Liver (tissue), 9 donors: Measurements from ENCODE around the gene GPR37. TPM values are rescaled to one million over a fixed set of nuclear protein-coding genes. Genes with fewer than 3 reads are reported as not detected.

Source experiments
- DNase-seq: peaks from one replicate; pipeline ENCODE4 v3.0.0-alpha.2; 2017; ENCODE audit warnings: low spot score
- H3K27ac ChIP-seq, 2 donors: one replicate each; pipeline ENCODE4 v1.7.0; 2013; ENCODE audit warnings: inconsistent platforms in 2 of 2, low read length in 2 of 2, control low read depth in 1 of 2, low read depth in 1 of 2, mild to moderate bottlenecking in 1 of 2
- H3K27me3 ChIP-seq, 4 donors: one replicate each; pipeline versions ENCODE4 v1.6.1 to v1.7.0; 2013; ENCODE audit warnings: low read length in 3 of 4, inconsistent platforms in 1 of 4, mild to moderate bottlenecking in 1 of 4, moderate library complexity in 1 of 4; ENCODE audit not compliant: control insufficient read depth in 4 of 4, insufficient read depth in 4 of 4
- H3K36me3 ChIP-seq, 4 donors: one replicate each; pipeline versions ENCODE4 v1.6.1 to v1.7.0; 2013; ENCODE audit warnings: low read length in 3 of 4, mild to moderate bottlenecking in 3 of 4, low read depth in 1 of 4, moderate library complexity in 1 of 4; ENCODE audit not compliant: control insufficient read depth in 4 of 4, insufficient read depth in 3 of 4
- H3K4me1 ChIP-seq, 4 donors: one replicate each; pipeline versions ENCODE4 v1.6.1 to v1.7.0; 2013; ENCODE audit warnings: low read length in 3 of 4, mild to moderate bottlenecking in 3 of 4, moderate library complexity in 1 of 4; ENCODE audit not compliant: control insufficient read depth in 4 of 4, insufficient read depth in 4 of 4
- H3K4me3 ChIP-seq, 3 donors: one replicate each; pipeline versions ENCODE4 v1.6.1 to v1.7.0; 2013; ENCODE audit warnings: low read length in 3 of 3, control low read depth in 1 of 3, low read depth in 1 of 3, mild to moderate bottlenecking in 1 of 3
- H3K9ac ChIP-seq, 2 donors: one replicate each; pipeline ENCODE4 v1.7.0; 2013; ENCODE audit warnings: low read length in 2 of 2, mild to moderate bottlenecking in 2 of 2, moderate library complexity in 2 of 2, control low read depth in 1 of 2, low read depth in 1 of 2
- H3K9me3 ChIP-seq, 4 donors: one replicate each; pipeline versions ENCODE4 v1.6.1 to v1.7.0; 2013; ENCODE audit warnings: low read length in 3 of 4; ENCODE audit not compliant: control insufficient read depth in 4 of 4
- ATF3 ChIP-seq: IDR thresholded peaks from 2 replicates; pipeline ENCODE4 v1.6.1; 2016; ENCODE audit warnings: antibody characterized with exemption
- CTCF ChIP-seq: fragments of 150-350 bp; IDR thresholded peaks from 2 replicates; pipeline ENCODE4 v1.5.1; 2017; ENCODE audit warnings: improper control_type of control experiment, low read depth, low read length; ENCODE audit not compliant: missing input control
- EGR1 ChIP-seq, 2 donors: IDR thresholded peaks; 2 replicates each; pipeline ENCODE4 v1.6.1; 2016 to 2018; ENCODE audit warnings: antibody characterized with exemption in 2 of 2, low read depth in 2 of 2
- FOXA1 ChIP-seq: IDR thresholded peaks from 2 replicates; pipeline ENCODE4 v1.6.1; 2016; ENCODE audit warnings: antibody characterized with exemption
- FOXA2 ChIP-seq: IDR thresholded peaks from 2 replicates; pipeline ENCODE4 v1.6.1; 2016; ENCODE audit warnings: antibody characterized with exemption
- GABPA ChIP-seq, 2 donors: IDR thresholded peaks in 1 of 2; conservative IDR thresholded peaks in 1 of 2; 2 replicates each; pipeline ENCODE4 v1.6.1; 2016; ENCODE audit warnings: antibody characterized with exemption in 2 of 2, mild to moderate bottlenecking in 1 of 2, moderate library complexity in 1 of 2
- HNF4A ChIP-seq, 2 donors: conservative IDR thresholded peaks; 2 replicates each; pipeline ENCODE4 v1.6.1; 2016; ENCODE audit warnings: antibody characterized with exemption in 2 of 2, mild to moderate bottlenecking in 2 of 2
- HNF4G ChIP-seq: IDR thresholded peaks from 2 replicates; pipeline ENCODE4 v1.6.1; 2016; ENCODE audit warnings: antibody characterized with exemption
- JUND ChIP-seq, 2 donors: IDR thresholded peaks; 2 replicates each; pipeline ENCODE4 v1.6.1; 2016; ENCODE audit warnings: antibody characterized with exemption in 2 of 2
- MAX ChIP-seq: IDR thresholded peaks from 2 replicates; pipeline ENCODE4 v1.6.1; 2016; ENCODE audit warnings: antibody characterized with exemption
- NR2F2 ChIP-seq: IDR thresholded peaks from 2 replicates; pipeline ENCODE4 v1.6.1; 2016; ENCODE audit warnings: antibody characterized with exemption
- RAD21 ChIP-seq, 2 donors: IDR thresholded peaks; 2 replicates each; pipeline ENCODE4 v1.6.1; 2016; ENCODE audit warnings: antibody characterized with exemption in 2 of 2, mild to moderate bottlenecking in 2 of 2
- REST ChIP-seq: IDR thresholded peaks from 2 replicates; pipeline ENCODE4 v1.6.1; 2016; ENCODE audit warnings: antibody characterized with exemption, mild to moderate bottlenecking
- RXRA ChIP-seq, 2 donors: IDR thresholded peaks; 2 replicates each; pipeline ENCODE4 v1.6.1; 2017 to 2018; ENCODE audit warnings: antibody characterized with exemption in 2 of 2, mild to moderate bottlenecking in 1 of 2
- SP1 ChIP-seq: IDR thresholded peaks from 2 replicates; pipeline ENCODE4 v1.6.1; 2018; ENCODE audit warnings: antibody characterized with exemption, mild to moderate bottlenecking
- TAF1 ChIP-seq: conservative IDR thresholded peaks from 2 replicates; pipeline ENCODE4 v1.6.1; 2016; ENCODE audit warnings: antibody characterized with exemption, mild to moderate bottlenecking
- YY1 ChIP-seq: IDR thresholded peaks from 2 replicates; pipeline ENCODE4 v1.6.1; 2016; ENCODE audit warnings: antibody characterized with exemption, mild to moderate bottlenecking
- ZBTB33 ChIP-seq: IDR thresholded peaks from 2 replicates; pipeline ENCODE4 v1.6.1; 2016; ENCODE audit warnings: antibody characterized with exemption
- WGBS: extraction: QIAGEN DNeasy Blood & Tissue Kit; methylation state at CpG from one replicate; pipeline ENCODE4 v1.1.7; 2013; 5-methylcytosine and 5-hydroxymethylcytosine counted together
- polyA plus RNA-seq, 2 donors: library from polyadenylated mRNA; stranded (reverse) in 1 of 2; unstranded in 1 of 2; fragments of 200-250 nt in 1 of 2; fragments of >200 nt in 1 of 2; fragmentation: Nextera tagmentation in 1 of 2; extraction: Ambion mirVana in 1 of 2; gene quantifications; one replicate each; pipeline versions ENCODE4 v1.2.1 to v1.2.3, GENCODE V29; 2013 to 2015
- total RNA-seq, 2 donors: library from RNA; depleted of rRNA; stranded (reverse); fragments of >200 nt; gene quantifications; one replicate each; pipeline ENCODE4 v1.2.3, GENCODE V29; 2014
- donor health status: healthy.
- donor health status: healthy.
- donor health status: healthy.
- donor health status: healthy.
- donor health status: healthy.

The GPR37 gene
- total and polyA plus RNA-seq, 4 donors, result 0.33 to 12.0 (median 8.7) TPM

GRCh38 chr7:124813994-124814798 is 48.6 kb upstream of the GPR37 start (continued):
- TF ChIP-seq CTCF, result no peak
- no peak for TF ChIP-seq TAF1
- no peak for TF ChIP-seq YY1
- no peak for TF ChIP-seq RAD21 (IDR thresholded peaks at IDR 0.05)
- TF ChIP-seq ATF3, result no peak

GRCh38 chr7:124812764-124813163 is 47.2 kb upstream of the GPR37 start:
- TF ChIP-seq SP1 (no peak), GABPA (IDR thresholded peaks at IDR 0.05 in 1 of 2, conservative IDR thresholded peaks at IDR 0.05 in 1 of 2) (no peak), ATF3 (no peak), RXRA (IDR thresholded peaks at IDR 0.05) (no peak), CTCF (no peak), MAX (no peak), JUND (IDR thresholded peaks at IDR 0.05) (no peak), NR2F2 (no peak), ZBTB33 (no peak), REST (no peak), RAD21 (IDR thresholded peaks at IDR 0.05) (no peak), HNF4G (no peak), TAF1 (no peak), YY1 (no peak), FOXA1 (no peak), FOXA2 (no peak), HNF4A (conservative IDR thresholded peaks at IDR 0.05) (no peak), EGR1 (IDR thresholded peaks at IDR 0.05; ENCODE audit: low read depth in 2 of 2) (no peak)
- Histone ChIP-seq H3K9me3 (no peaks in the 10 kb centered on the region), H3K27ac (no peak overlapping the region), H3K36me3 (no peaks in the 10 kb centered on the region), H3K4me1 (no peaks in the 10 kb centered on the region), H3K9ac (no peak overlapping the region), H3K27me3 (no peaks in the 10 kb centered on the region), H3K4me3 (no peak overlapping the region)
- 75% methylated on average over 2 of the region's 2 CpGs for WGBS
- no peak for DNase-seq
